NCI-H2171 treated with DMSO at 0.1 percent for 48 hours (cell line): ENCODE results near the gene CXCR5.
A peak's percentile ranks its signal among the peaks of the same experiment; 100 is the strongest.

Source experiments
- DNase-seq: peaks from one replicate; lab custom pipeline; 2025; lab: John Stamatoyannopoulos, UW

The CXCR5 gene

DNA sequence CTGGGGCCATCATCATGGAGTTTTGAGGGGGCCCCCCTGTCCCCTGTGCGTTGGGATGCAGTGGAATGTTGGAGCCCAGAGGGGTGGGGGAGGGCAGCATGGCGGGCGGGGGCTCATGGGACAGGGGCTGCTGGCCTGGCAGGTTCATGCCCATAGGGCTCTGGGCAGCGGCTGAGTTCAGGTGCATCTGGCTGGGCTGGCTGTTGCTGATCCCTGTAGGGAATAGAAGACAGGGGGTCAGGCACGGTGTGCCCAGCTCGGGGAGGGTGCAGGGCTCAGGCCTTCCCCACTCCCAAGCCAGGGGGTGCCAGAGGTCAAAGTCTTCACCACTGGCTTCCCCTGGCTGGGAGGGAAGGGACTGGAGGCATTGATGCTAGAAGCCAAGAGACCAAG lies 15.6 kb downstream of the CXCR5 start:
- no peak for DNase-seq

DNA sequence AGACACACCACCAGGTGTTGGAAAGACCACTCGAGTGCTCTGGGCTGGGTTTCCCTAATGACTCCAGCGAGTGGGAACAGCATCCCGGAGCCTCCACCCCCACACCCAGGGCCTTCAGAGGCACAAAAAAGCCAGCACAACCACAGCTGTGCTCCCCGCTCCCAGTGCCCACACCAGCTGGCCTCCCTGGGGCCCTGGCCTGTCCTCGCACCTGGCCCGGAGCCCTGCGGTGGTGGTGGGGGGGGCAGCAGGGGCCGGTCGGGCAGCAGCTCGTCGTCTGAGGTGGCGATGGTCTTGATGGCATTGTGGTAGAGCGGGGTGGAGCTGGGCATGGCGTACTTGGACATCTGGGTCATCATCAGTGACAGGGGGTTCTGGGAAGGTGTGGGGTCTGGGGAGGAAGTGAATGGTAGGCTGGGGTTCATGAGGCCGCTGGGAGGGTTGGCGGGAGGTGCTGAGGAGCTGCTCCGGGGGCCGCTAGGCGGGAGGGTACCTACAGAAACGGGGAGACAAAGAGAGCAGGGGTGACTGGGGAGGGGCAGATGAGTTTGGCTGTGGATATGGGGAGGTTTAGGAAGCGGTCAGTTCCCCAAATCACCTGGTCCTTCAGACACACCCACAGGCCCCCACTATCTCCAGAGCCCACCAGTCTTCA lies 16.1 kb downstream of the CXCR5 start:
- DNase-seq: no peak

DNA sequence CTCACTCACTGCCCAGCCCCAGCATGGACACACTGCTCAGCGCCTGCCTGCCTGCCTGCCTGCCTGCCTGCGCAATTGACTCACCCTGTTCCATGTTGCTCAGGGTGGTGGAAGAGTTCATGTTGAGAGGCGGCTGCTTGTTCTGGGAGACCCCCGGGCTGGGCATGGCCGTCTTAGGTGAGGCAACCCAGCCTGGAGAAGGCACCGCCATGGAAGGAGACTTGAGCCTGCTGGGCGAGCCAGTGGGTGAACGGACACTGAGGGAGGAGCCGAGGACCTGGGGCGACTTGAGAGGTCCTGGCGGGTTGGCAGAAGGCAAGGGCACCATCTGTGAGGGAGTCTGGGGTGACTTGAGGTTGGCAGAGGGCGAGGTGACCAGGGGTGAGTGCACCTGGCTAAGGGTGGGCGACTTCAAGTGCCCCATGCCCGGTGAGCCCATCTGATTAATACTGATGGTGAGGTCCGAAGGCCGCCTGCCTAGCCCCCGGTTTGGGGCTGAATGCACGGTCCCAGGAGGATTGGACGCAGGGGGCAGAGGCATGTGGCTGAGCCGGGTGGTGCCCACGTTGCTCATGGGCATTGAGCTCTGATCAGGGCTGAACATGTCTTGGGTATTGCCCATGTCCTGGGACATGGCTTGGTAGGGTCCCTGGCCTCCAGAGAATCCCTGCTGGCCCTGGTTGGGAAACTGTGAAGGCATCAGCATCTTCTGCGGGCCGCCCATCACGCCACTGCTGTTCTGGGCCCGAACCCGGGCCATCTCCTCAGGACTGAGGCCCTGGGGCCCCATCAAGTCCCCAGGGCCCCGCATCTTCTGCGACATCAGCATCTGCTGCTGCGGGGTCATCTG lies 17.1 kb downstream of the CXCR5 start:
- no peak for DNase-seq

DNA sequence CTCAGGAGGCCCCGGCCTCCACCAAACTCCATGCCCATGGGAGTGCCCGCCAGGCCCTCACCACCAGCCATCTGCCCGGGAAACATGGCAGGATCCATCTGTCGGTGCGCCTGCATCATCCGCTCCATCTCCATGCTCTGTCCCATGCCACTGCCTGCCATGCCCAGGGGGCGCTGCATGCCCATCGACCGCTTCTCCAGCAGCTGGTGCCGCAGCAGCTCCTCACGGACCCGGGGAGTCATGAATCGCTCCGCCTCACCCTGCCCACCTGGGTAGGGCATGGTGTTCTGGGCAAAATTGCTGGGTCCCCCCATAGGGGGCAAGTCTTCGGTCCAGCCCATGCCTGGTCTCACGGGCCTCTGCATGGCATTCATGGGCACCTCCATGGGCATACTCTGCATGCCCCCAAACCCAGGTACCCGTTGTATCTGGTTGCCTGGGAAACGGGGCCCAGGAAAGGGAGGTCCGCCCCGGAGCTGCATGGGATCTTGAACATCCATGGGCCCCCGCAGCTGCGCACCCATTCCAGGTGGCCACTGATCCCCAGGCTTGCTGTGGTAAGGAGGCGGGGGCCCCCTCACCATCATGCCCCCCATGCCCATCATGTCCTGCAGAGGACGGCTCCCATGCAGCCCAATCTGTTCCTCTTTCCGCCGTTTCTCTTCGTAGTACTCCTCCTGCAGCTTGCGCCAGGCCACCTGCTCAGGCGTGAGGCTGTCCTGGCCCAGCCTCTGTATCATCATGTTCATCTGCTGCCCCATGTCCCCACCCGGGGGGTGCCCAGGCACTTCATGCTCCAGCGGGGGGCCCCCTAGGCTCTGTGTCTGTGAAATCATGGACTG lies 18.0 kb downstream of the CXCR5 start:
- no peak for DNase-seq

DNA sequence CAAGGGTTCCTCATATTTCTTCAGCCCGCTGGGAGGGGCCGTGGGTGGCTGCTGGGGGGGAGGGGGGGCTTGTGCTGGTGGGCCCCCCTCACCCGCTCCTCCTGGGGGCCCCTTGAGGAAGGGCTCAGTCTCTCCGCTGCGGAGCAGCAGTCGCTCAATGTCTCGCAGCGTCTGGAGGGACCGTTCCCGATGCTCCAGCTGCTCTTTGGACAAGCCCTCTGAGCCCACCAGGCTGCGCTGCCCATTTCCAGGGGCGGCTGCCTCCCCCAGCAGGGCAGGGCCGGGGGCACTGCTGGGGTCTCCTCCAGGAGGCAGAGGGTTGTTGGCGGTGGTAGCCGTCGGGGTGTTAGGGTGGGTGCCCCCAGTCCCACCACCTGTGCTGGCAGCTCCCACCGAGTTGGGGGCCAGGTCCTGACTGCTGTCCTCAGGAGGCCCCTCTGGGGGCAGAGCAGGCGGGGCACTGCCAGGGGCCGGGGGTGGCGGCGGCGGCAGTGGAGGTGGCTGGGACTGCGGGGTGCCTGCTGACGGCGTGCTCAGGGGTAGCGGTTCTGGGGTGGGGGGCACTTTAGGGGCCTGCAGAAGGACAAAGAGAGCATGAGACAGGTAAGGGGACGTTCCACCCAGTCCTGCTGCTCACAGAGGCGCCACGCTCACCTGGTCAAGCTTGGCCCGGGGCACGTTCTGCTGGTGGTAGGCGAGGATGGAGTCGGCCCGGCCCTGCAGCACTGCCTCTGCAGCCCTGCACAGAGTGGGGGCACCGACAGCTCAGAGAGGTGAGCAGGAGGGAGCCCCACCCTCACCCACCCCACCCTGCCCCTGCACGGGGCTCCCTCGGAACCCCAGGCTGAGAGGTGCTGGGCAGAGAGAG lies 18.9 kb downstream of the CXCR5 start:
- DNase-seq: no peak

DNA sequence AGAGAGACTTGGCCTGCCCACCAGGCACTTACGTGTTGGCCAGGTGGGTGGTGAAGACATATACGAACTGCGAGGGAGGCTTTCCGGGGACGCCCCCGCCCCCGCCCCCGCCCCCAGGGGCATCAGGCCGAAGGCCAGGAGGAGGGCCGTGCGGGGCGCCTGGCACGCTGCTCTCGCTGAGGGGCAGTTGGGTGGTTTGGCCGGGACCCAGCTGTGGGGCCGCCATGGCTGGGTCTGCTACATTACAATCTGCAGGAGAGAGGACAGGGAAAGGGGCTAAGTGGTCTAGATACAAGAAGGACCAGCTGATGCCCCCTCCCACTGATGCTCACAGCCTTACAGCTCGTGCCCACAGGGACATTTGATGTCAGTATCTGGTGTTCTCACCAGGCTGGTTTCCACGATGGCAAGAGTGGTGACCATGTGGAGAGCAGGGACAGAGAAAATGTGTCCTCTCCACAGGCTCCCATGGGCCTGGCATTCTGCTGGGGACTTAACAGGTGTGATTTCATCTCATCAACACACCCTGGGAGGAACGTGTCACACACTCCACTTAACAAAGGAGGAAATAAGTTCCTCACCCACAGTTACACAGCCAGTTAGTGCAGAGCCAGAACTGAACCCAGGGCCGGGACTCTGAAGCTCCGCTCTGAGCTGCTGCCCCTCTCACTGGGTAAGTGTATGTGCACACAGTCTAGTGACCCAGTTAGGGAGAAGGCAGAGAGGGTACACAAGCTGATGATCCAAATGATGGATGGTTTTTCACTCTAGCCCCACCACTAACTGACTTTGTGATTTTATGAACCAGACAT lies 19.7 kb downstream of the CXCR5 start:
- DNase-seq: no peak

DNA sequence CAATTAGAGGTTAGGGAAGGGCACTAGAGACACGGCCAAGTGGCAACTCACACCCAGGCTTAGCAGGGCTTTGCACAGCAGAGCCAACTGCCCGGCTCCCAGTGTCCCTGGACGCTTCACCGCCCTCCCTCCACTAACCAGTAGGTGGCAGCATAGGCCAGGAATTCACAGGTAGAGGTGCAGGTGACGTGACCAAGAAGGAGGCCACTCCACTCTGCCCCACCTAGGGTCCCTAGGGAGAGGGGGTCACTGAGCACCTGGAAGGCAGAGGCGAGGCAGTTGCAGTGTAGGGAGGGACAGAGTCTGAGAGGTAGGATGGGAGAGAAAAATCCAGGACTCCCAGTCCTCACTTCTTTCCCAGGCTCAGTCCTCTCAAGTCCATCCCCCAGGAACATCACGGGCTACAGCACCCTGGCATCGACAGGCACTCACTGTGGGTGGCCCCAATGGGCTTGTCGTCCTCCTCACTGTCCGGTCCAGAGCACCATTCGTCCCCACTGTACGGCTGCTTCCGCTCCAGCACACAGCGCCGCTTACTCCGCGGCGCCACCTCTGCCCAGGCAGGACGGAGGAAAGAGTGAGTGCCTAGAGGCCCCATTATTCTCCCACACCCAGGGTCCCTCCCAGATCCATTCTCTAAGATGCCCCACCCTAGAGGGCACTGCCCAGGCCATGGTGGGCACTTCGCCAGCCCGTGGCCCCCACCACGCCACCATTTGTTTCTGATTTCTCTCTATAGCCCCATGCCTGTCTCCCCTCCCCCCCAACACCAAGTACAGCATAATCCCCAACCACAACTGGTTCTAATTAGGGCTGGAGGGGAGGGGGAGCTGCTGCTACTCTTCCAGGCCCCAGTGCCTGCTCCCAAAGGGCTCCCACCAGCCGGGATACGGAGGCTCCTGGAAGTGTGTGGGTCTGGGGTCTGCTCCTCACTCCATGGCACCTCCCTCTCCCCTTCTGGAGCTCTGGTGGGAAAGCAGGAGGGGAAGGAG lies 23.7 kb downstream of the CXCR5 start:
- DNase-seq: peak; percentile 46

DNA sequence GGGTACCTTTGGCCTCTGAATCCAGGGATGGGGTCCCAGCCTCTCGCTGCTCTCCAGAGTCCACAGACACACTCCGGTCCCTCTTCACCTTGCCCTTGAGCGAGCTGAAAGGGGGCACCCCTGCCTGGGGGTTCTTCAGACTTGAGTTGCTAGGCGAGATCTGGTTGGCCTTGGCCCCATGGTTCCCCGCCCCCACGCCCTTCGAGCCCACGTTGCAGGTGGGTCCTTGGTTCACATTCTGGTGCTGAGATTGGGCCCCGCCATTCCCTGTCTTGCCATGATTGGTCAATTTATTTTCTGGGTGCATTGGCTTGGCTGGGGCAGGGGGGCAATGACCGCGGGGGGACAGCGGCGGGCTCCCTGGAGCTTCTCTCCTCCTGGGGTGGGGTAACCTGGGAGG lies 24.6 kb downstream of the CXCR5 start:
- DNase-seq: no peak

DNA sequence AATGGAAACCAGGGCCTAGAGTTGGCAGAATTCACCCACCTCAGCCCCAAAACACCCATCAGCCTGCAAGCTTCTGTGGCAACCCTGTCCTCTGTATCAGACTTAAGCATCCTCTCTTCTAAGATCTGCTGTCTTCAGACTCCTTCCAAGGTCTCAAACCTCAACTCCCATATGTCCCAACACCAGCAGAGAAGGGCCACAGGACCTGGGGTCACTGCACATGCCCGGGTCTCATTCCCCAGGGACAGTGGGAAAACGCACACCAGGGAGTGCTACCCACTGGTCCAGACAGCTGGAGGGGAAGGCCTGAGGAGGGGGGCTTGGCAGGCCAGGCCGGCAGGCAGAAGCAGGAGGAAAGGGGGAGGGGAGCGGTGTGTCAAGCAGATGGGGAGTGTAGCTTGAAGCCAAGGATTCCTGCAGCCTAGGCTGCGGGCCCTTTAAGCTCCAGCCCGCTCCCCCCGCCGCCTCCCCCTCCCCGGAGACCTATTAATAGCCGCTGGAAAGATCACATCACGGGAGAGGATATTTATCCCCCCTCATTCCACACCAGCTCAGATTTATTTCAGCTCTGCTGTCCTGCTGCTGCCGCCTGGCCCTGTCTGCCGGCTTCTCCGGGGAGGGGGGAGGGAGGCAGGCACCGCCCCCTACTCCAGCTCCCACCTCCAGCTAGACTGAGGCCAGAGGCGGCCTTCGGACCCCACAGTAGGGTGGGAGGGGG lies 25.4 kb downstream of the CXCR5 start:
- peak; percentile 83 for DNase-seq

DNA sequence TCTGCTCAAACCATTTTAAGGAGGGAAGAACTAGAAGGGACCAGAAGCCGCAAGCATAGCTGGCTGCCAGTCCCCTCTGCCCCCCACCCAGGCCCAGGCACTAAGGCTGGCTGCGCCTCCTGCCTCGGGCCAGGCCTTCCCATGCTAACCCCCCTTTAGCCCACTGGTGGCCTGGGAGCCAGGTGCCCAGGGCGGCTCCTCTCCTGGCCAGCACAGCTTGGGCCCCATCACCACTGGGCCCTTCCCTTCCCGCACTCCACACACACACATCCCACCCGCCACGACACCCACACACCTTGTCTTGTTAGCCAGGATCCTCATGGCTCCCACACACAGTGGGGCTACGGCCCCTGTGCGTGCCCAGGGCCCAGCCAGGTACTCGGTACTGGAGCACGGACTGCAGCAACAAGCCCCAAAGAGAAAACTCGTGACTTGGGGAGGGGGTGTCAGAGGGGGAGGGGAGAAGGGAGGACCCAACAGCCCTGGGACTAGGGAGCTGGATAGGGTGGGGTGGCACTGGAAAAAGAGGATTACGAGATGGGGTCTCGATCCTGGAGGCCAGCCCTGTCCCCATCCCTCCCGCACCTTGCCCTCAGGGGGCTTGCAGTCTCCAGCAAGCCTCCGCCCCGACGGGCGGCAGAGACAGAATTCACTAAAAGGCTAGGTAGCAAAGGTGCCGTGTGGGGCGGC lies 26.1 kb downstream of the CXCR5 start:
- no peak for DNase-seq

DNA sequence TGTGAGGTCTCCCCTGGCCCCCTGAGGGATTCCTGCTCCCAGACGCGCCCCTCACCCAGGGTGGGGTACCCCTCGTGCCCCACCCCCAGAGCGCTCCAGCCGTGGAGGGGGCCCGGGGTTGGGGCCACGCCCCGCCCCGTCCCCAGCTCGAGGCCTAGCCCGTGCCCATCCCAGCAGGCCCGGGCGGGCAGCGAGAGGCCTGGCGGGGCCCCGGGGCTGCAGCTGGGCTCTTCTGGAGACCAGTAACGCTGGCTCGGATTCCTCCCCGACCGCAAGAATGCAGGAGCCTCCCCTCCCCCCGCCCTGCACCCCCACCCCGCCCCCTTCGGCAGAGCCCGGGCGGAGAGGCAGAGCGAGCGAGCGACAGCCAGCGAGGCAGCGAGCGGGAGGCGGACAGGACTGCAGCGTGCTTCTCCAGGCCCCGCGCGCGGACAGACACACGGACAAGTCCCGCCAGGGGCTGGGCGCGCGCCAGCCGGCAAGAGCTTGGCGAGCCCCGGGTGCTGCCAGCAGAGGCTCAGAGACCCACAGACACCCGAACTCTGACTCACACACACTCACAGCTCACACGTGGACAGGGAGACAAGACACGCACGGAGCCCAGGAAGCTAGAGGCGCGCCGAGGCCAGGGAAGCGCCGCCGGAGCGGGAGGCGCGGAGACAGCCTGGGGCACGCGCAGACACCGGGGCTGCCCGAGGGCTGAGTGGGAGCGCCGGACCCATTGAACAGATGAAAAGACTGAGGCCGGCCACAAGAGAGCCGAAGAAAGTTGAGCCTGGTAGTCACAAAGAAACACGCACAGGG lies 26.8 kb downstream of the CXCR5 start:
- DNase-seq: peak; percentile 4

DNA sequence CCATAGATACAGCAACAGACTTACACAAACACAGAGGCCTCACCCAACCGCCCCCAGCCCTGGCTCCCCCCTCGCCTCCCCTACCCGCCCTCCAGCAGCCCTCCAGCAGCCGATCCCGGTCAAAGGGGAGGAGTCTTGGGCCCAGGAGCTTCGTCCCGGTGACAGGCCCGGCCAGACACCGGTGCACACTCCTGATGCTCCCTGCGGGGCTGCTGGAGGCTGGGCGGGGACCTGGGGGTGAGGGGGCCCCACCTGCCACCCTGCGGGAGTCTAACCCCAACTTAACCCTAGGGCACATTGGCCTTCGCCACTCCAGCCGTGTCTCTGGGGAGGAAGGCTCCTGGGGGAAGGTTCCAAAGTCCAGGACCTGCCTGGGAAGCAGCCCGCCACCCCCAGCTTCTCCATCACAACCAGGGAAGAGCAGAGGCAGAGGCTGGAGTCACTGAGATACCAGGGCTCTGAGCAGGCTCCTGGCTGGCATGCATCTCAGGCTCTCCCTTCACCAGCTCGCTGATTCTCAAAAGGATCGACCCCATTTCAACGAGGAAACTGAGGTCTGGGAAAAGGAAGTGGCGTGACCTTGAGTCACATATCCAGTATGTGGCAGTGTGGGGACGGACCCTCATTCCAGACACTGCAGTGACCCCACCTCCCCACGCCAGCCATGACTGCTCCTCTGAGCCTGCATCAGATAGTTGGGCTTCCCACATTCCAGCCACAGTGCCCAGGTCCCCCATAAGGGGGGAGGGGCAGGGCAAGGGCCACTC lies 27.6 kb downstream of the CXCR5 start:
- no peak for DNase-seq

DNA sequence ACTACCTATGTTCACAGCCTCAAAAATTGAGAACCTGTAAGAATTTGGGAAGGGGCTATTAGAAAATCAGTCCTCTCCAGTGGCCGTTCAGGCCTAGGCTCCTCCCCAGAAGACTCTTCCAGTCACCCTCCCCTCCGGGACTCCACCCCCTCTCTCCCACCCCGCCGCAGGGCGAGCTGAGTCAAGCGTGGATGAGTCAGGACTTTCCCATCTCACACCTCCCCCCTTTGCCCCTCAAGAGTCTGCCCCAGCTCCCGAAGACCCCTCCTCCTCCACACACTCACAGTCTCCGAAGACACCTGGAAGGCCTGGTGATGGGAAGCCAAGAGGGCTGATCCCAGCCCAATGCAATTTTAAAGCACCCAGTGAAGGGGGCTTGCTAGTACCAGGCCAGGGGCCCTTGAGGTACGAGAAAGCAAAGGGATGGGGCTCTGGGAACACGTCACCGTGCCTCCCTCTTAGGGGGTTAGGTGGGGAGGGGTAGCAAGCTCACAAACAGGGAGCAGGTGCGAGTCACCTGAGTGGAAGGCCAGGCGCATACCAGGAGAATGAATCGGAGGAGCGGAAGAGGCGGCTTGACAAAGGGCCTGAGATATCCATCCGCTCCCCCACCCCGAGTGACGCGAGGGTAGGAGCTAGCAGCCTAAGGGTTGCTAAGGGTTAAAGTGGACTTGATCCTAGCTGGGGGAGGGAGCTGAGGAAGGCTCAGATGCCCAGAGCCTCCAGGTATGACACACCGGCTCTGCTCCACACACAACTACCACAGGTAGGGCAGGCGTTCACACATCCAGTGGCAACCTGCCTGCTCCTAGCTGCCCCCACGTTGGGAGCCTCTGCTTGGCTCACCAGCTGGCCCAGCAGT lies 28.4 kb downstream of the CXCR5 start:
- DNase-seq: peak; percentile 31

DNA sequence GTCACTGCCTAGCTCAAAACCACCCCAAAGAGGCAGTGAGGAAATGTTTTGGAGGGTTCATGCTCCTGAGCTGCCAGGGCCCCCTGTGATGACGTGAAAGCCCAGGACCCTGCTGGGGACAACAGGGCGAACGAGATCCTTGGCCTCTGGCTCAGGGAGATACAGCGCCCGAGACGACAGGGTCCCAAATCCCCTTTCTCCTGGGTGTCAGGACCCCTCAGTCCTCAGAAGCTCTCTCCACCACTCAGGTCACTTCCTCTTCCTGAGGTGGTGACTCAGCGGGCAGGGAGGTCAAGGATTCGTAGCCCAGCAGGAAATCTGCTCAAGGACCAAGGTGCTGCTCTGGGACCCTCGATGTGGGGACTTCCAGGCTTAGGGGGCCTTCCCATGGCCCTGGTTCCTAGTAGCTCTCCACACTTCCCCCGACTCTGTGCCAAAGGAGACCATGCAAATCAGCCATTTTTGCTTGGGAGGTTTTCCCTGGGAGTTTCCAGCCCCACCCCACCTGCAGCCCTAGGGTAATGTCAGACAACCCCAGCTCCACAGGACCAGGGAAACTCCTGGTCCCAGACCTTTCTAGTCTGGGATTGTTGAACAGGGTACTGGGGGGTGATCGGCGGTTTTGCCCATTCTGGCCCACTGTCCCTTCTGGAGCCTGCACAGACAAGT lies 29.2 kb downstream of the CXCR5 start:
- no peak for DNase-seq
